Memory B cell (primary cell): ENCODE data around the gene TMCC1.
"Not testable (repeated sequence)": the region's sequence is repeated elsewhere in the genome, so short reads cannot be mapped to it uniquely, and the experiment has no call there.

ENCODE experiments used
- ATAC-seq: fragments of 150-1000 bp; cut with Tn5 transposase; 2 replicates; pipeline ENCODE4 v1.10.0; 2021; ENCODE audit warnings: low read depth, mild to moderate bottlenecking, moderate library complexity
- DNase-seq, 2 donors: peaks; one replicate each; pipeline ENCODE4 v3.0.0; 2022; ENCODE audit warnings: low spot score in 2 of 2
- H3K27ac Mint-ChIP-seq: one replicate; pipeline ENCODE4 v1.8.0; 2022; ENCODE audit warnings: mild to moderate bottlenecking, moderate library complexity, mixed read lengths
- H3K27me3 Mint-ChIP-seq: one replicate; pipeline ENCODE4 v1.8.0; 2022; ENCODE audit warnings: mixed read lengths
- H3K36me3 Mint-ChIP-seq: one replicate; pipeline ENCODE4 v1.8.0; 2022; ENCODE audit warnings: mild to moderate bottlenecking, mixed read lengths
- H3K4me1 Mint-ChIP-seq: one replicate; pipeline ENCODE4 v1.8.0; 2022; ENCODE audit warnings: mixed read lengths
- H3K4me3 Mint-ChIP-seq: one replicate; pipeline ENCODE4 v1.8.0; 2022; ENCODE audit warnings: mild to moderate bottlenecking, moderate library complexity, mixed read lengths
- H3K9me3 Mint-ChIP-seq: one replicate; pipeline ENCODE4 v1.8.0; 2022; ENCODE audit warnings: mixed read lengths

The TMCC1 gene

DNA sequence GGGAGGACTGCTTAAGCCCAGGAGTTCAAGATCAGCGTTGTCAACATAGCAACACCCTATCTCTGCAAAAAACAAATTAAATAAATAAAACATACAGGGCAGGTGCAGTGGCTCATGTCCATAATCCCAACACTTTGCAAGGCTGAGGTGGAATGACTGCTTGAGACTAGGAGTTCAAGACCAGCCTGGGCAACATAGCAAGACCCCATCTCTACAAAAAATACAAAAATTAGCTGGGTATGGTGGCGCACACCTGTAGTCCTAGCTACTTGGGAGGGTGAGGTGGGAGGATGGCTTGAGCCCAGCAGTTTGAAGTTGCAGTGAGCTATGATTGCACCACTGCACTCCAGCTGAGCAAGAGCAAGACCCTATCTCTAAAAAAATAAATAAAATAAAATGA, 19.0 kb downstream of the TMCC1 start:
- not testable (repeated sequence) for H3K27me3 Mint-ChIP-seq, H3K27ac Mint-ChIP-seq

DNA sequence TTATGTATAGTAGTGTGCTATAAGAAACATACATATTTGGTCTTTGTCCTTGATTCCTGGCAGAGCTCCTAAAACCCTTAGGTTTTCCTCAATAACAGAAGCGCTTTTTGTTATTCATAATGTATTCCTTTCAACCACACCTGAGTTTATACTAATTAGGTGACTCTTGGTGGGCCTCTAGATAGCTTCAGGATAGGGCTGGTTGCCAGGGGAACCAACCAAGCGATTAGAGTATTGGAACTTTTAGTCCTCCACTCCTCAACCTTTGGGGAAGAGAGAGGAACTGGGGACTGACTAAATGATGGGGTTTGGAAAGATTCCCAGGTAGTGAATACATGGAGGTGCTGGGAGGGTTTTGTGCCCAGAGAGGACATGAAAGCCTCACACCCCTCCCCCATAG, 24.6 kb downstream of the TMCC1 start:
- H3K36me3 Mint-ChIP-seq = peaks cover 16% of the 10 kb centered on the region
- peaks cover 18% of the 10 kb centered on the region for H3K4me1 Mint-ChIP-seq
- no peaks in the 10 kb centered on the region for H3K27me3 Mint-ChIP-seq
- H3K9me3 Mint-ChIP-seq = no peaks in the 10 kb centered on the region
- DNase-seq = no peak
- H3K27ac Mint-ChIP-seq = no peak overlapping the region
- no peak for ATAC-seq
- no peak overlapping the region for H3K4me3 Mint-ChIP-seq

More for the DNA sequence above, 19.0 kb downstream of the TMCC1 start:
- Mint-ChIP-seq H3K4me1 (peaks cover 14% of the 10 kb centered on the region), H3K36me3 (peaks cover 26% of the 10 kb centered on the region)
- not testable (repeated sequence) for H3K4me3 Mint-ChIP-seq, DNase-seq, H3K9me3 Mint-ChIP-seq, ATAC-seq

DNA sequence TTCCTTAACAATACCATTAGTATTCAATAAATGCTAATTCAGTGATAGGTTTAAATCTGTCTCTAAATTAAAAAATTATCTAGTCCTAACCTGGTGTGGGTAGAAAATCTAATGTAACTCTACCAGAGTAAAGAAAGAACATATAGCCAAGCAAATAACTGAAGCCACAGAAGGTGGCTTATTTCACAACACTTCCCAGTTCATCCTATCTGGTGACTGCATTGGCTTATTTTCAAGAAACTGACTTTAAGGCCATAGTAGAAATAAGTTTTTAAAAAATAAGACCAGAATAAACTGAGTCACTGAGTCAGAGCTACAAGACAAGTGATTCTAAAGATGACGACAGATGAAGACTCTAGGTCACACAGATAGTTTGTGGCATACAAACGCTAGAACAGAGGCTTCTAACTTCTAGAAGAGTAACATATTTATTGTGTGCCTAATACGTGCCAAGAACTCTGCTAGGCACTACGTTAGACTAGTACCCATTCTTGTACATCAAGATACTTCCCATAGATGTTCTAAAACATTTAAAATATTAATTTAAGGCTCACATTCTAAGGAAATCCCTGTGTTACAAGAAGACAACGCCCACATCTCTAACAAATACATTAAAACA, 25.9 kb downstream of the TMCC1 start:
- no peak for ATAC-seq
- DNase-seq = no peak
- Mint-ChIP-seq H3K27ac (no peak overlapping the region), H3K36me3 (peaks cover 18% of the 10 kb centered on the region), H3K27me3 (no peaks in the 10 kb centered on the region), H3K4me3 (no peak overlapping the region), H3K9me3 (no peaks in the 10 kb centered on the region), H3K4me1 (peaks cover 21% of the 10 kb centered on the region)

- Mint-ChIP-seq H3K36me3 (peaks cover 18% of the 10 kb centered on the region), H3K27me3 (no peaks in the 10 kb centered on the region), H3K9me3 (no peaks in the 10 kb centered on the region), H3K27ac (no peak overlapping the region), H3K4me1 (peaks cover 14% of the 10 kb centered on the region), H3K4me3 (no peak overlapping the region)
- no peak for DNase-seq
- ATAC-seq = no peak
Measured at GRCh38 chr3:129865806-129866205, 27.7 kb downstream of the TMCC1 start.

GRCh38 chr3:129864519-129864918, 29.0 kb downstream of the TMCC1 start:
- Mint-ChIP-seq H3K27ac (no peak overlapping the region), H3K4me1 (peaks cover 14% of the 10 kb centered on the region), H3K36me3 (peaks cover 23% of the 10 kb centered on the region), H3K9me3 (no peaks in the 10 kb centered on the region), H3K27me3 (no peaks in the 10 kb centered on the region), H3K4me3 (no peak overlapping the region)
- no peak for ATAC-seq
- DNase-seq = no peak

DNA sequence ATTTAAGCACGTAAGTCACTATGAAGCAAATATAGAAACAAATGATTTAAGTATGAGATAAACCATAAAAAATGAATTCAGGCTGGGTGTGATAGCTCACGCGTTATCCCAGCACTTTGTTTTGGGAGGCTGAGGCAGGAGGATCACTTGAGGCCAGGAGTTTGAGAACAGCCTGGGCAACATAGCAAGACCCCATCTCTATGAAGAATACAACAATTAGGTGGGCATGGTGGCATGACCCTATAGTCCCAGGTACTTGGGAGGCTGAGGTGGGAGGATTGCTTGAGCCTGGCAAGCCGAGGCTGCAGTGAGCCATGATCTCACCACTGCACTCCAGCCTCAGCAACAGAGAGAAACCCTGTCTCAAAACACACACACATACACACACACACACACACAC, 34.2 kb downstream of the TMCC1 start:
- peaks cover 13% of the 10 kb centered on the region for H3K4me1 Mint-ChIP-seq
- no peak overlapping the region for H3K27ac Mint-ChIP-seq
- H3K4me3 Mint-ChIP-seq = no peak overlapping the region
- no peaks in the 10 kb centered on the region for H3K27me3 Mint-ChIP-seq
- peaks cover 22% of the 10 kb centered on the region for H3K36me3 Mint-ChIP-seq
- no peak for DNase-seq
- no peak for ATAC-seq
- no peaks in the 10 kb centered on the region for H3K9me3 Mint-ChIP-seq

- H3K36me3 Mint-ChIP-seq = peaks cover 23% of the 10 kb centered on the region
- no peak for DNase-seq
- no peak overlapping the region for H3K4me3 Mint-ChIP-seq
- no peak for ATAC-seq
- no peak overlapping the region for H3K27ac Mint-ChIP-seq
- H3K4me1 Mint-ChIP-seq = peaks cover 16% of the 10 kb centered on the region
- H3K27me3 Mint-ChIP-seq = no peaks in the 10 kb centered on the region
- H3K9me3 Mint-ChIP-seq = no peaks in the 10 kb centered on the region
Measured at GRCh38 chr3:129857899-129858298, 35.6 kb downstream of the TMCC1 start.

GRCh38 chr3:129856790-129857189, 36.7 kb downstream of the TMCC1 start:
- Mint-ChIP-seq H3K4me1 (peaks cover 14% of the 10 kb centered on the region), H3K36me3 (peaks cover 20% of the 10 kb centered on the region)
- DNase-seq, ATAC-seq, H3K4me3 Mint-ChIP-seq, H3K9me3 Mint-ChIP-seq, H3K27me3 Mint-ChIP-seq, H3K27ac Mint-ChIP-seq: not testable (repeated sequence)

DNA sequence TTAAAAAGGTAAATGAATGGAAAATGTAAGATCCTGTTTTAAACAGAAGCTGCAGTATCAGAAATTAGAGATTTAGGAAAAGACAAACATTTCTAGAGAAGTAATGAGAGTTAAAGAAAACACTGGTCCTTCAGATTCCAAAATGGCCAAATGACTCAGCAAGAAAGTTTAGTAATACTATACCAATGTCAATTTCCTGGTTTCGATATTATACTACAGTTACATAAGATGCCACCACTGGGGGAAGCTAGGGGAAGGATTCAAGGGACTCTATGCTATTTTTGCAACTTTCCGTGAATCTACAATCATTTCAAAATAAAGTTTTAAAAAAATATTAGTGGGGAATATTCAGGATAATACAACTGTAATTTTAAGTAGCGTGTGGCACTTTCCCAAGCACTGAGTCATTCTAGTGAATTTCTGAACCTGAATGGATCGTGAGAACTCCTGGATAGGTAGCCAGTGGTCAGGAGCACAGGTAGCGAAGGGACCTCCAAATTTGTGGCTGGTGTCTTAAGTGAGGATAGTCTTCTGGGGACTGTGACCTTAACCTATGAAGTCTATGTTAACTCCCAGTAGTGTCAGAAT, 37.6 kb downstream of the TMCC1 start:
- peak overlapping the region; percentile 41 for H3K27ac Mint-ChIP-seq
- ATAC-seq = no peak
- H3K4me1 Mint-ChIP-seq = peaks cover 14% of the 10 kb centered on the region
- no peaks in the 10 kb centered on the region for H3K27me3 Mint-ChIP-seq
- no peak overlapping the region for H3K4me3 Mint-ChIP-seq
- peaks cover 22% of the 10 kb centered on the region for H3K36me3 Mint-ChIP-seq
- no peak for DNase-seq
- H3K9me3 Mint-ChIP-seq = no peaks in the 10 kb centered on the region

- H3K9me3 Mint-ChIP-seq = no peaks in the 10 kb centered on the region
- DNase-seq (no peak), ATAC-seq (no peak)
- H3K36me3 Mint-ChIP-seq = peaks cover 24% of the 10 kb centered on the region
- H3K4me1 Mint-ChIP-seq = peaks cover 14% of the 10 kb centered on the region
- peak overlapping the region; percentile 31 for H3K27ac Mint-ChIP-seq
- H3K4me3 Mint-ChIP-seq = no peak overlapping the region
- H3K27me3 Mint-ChIP-seq = no peaks in the 10 kb centered on the region
Measured at GRCh38 chr3:129855170-129855831, 38.2 kb downstream of the TMCC1 start.

DNA sequence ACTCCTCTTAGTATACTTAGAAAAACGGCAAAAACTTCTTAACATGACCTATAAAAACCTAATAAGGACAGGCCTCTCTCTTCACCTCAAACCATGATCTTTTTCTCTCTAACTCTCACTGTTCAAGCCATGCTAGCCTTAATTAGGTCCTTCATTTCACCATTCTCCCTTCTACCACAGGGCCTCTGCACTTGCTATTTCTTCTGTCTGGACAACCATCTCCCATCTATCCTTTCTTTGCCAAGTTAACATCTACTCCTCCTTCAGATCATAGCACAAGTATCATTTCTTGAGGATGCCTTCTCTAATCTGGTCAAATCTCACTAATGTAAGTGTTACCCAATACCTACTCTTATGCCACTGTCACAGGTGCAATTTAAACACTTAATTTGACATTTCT, 39.1 kb downstream of the TMCC1 start:
- no peaks in the 10 kb centered on the region for H3K27me3 Mint-ChIP-seq
- no peak overlapping the region for H3K4me3 Mint-ChIP-seq
- H3K27ac Mint-ChIP-seq = no peak overlapping the region
- ATAC-seq (no peak), DNase-seq (no peak)
- H3K36me3 Mint-ChIP-seq = peaks cover 21% of the 10 kb centered on the region
- peaks cover 14% of the 10 kb centered on the region for H3K4me1 Mint-ChIP-seq
- H3K9me3 Mint-ChIP-seq = no peaks in the 10 kb centered on the region

DNA sequence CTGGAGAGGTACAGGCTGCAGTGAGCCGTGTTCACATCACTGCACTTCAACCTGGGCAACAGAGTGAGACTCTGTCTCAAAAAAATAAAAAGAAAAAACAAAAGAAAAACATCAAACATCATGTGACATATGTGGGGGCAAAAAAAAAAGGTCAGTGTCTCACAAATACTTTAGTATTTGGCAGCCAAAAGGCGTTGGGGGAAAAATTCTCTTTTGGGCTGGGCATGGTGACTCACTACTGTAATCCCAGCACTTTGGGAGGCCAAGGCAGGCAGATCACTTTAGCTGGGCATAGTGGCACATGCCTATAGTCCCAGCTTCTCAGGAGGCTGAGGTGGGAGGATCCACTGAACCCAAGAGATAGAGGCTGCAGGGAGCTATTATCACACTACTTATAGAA, 47.6 kb downstream of the TMCC1 start:
- ATAC-seq (no peak), DNase-seq (no peak)
- Mint-ChIP-seq H3K4me1 (no peaks in the 10 kb centered on the region), H3K27ac (no peak overlapping the region), H3K4me3 (no peak overlapping the region), H3K27me3 (no peaks in the 10 kb centered on the region), H3K36me3 (peaks cover 22% of the 10 kb centered on the region), H3K9me3 (no peaks in the 10 kb centered on the region)

DNA sequence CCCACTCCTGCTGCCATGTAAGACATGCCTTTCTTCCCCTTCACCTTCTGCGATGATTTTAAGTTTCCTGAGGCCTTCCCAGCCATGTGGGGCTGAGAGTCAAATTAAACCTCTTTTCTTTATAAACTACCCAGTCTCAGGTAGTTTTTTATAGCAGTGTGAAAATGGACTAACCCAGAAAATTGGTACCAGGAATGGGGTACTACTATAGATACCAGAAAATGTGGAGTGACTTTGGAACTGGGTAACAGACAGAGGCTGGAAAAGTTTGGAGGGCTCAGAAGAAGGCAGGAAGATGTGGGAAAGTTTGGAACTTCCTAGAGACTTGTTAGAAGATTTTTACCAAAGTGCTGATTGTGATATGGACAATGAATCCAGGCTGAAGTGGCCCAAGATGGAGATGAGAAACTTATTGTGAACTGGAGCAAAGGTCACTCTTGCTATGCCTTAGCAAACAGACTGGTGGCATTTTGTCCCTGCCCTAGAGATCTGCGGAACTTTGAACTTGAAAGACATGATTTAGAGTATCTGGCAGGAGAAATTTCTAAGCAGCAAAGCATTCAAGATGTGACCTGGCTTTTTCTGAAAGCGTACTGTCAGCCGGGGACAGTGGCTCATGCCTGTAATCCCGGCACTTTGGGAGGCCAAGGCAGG, 52.7 kb downstream of the TMCC1 start:
- Mint-ChIP-seq H3K27me3 (no peaks in the 10 kb centered on the region), H3K4me3 (no peak overlapping the region), H3K27ac (no peak overlapping the region), H3K9me3 (no peaks in the 10 kb centered on the region), H3K36me3 (peaks cover 13% of the 10 kb centered on the region), H3K4me1 (peaks cover 3% of the 10 kb centered on the region)
- ATAC-seq = no peak
- DNase-seq = no peak

DNA sequence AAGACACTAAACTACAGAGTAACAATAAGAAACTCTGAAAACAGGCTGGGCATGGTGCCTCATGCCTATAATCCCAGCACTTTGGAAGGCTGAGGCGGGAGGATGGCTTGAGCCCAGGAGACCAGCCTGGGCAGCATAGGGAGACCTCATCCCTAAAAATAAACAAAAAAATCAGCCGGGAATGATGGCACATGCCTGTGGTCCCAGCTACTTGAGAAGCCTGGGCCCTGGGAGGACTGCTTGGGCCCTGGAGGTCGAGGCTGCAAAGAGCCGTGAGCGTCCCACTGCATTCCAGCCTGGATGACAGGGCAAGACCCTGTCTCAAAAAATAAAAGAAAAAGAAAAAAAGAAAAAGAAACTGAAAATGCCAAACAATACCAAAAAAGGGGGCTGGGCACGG, 55.4 kb downstream of the TMCC1 start:
- no peaks in the 10 kb centered on the region for H3K9me3 Mint-ChIP-seq
- no peak overlapping the region for H3K27ac Mint-ChIP-seq
- H3K27me3 Mint-ChIP-seq = no peaks in the 10 kb centered on the region
- peaks cover 6% of the 10 kb centered on the region for H3K4me1 Mint-ChIP-seq
- DNase-seq (no peak), ATAC-seq (no peak)
- peaks cover 13% of the 10 kb centered on the region for H3K36me3 Mint-ChIP-seq
- no peak overlapping the region for H3K4me3 Mint-ChIP-seq
